HG03039 (cell line): Measurements from ENCODE around the gene SLC50A1.
"Not testable (repeated sequence)": the region's sequence is repeated elsewhere in the genome, so short reads cannot be mapped to it uniquely, and the experiment has no call there.

ENCODE experiments used
- ATAC-seq: cut with Tn5 transposase; IDR thresholded peaks from one replicate; pipeline ENCODE4 v1.9.1; 2021; ENCODE audit warnings: mild to moderate bottlenecking, moderate library complexity; ENCODE audit not compliant: unreplicated experiment

The SLC50A1 gene

DNA sequence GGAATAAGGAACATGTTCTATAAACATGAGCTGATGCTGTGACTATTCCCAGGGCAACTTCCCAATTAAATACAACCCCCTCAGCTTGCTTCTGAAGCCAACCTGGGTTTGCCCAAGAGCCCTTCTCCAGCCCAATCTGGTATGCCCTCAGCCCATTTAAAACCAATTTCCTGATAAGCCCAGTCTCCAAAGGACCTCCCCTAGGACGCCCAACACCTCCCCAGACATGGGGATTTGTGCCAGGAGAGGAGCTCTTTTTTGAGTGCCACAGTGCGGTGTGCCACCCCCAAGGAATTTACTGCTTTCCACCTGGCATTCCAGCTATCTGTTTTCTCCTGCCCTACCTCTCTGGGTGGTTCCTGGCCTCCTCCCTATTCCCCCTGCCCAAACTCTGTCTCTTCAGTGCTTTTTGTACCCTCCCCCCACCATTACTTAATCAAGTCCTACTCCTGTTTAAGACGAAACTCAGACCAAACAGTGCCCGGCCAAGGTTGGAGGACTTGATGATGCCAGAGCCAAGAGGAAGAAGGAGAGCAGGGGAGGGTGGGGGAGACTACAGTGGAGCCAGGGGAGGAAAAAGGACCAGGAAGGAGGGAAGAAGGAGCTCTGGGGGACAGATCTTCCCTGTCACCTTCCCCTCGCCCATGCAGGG, 19.4 kb upstream of the SLC50A1 start:
- no peak for ATAC-seq

GRCh38 chr1:155117610-155118009, 18.0 kb upstream of the SLC50A1 start:
- ATAC-seq, result no peak

DNA sequence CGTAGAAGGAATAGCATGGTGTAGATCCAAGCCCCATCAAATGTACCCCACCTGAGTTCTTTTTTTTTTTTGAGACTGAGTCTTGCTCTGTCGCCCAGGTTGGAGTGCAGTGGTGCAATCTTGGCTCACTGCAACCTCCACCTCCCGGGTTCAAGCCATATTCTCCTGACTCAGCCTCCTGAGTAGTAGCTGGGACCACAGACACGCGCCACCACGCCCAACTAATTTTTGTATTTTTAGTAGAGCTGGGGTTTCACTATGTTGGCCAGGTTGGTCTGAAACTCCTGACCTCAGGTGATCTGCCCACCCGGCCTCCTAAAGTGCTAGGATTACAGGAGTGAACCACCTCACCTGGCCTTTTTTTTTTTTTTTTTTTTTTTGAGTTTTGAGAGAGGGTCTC, 17.6 kb upstream of the SLC50A1 start:
- not testable (repeated sequence) for ATAC-seq

- no peak for ATAC-seq
Observed at GRCh38 chr1:155120253-155120652, 15.4 kb upstream of the SLC50A1 start.

GRCh38 chr1:155121249-155121648, 14.4 kb upstream of the SLC50A1 start:
- ATAC-seq, result no peak

GRCh38 chr1:155122308-155122707, 13.3 kb upstream of the SLC50A1 start:
- ATAC-seq, result no peak

DNA sequence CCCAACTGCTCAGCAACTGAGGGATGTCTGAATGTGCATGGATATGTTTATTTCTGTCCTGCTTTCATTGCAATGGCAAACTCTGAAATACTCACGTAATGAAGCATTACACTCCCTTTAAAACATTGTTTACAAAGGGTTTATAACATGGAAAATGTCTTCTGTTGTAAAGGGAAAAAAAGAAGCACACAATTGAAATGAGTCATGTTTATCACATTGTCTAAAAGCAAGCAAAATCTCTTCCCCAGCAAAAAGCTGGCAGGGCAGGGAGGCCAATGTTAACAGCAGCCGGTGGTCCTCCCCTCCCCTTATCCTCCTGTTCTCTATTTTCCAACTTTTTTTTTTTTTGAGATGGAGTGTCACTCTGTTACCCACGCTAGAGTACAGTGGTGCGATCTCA, 11.9 kb upstream of the SLC50A1 start:
- no peak for ATAC-seq

GRCh38 chr1:155124503-155125463, 10.9 kb upstream of the SLC50A1 start:
- ATAC-seq, result no peak

DNA sequence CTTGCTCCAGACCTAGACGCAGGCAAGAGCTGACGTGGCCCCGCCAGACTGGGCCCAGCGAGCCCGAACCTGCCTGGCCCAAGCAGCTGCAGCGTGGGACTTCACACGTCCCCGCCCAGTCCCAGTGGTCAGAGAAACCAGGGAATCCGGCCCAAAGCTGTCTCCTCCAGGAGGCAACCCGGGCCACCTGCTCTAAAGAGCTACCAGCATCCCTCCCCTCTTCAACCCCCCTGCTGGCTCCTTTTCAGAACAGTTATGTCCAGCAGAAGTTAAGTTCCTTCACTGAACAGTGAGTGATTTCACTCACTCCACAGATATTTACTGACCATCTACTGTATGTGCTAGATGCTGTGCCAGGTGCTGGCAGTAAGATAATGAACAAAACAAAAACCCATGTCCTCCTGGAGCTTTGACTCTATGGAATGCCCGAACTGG, 10.1 kb upstream of the SLC50A1 start:
- ATAC-seq, result no peak

GRCh38 chr1:155125946-155126555, 9.6 kb upstream of the SLC50A1 start:
- ATAC-seq, result no peak

- ATAC-seq, result no peak
Observed at GRCh38 chr1:155126556-155127104, 9.0 kb upstream of the SLC50A1 start.

DNA sequence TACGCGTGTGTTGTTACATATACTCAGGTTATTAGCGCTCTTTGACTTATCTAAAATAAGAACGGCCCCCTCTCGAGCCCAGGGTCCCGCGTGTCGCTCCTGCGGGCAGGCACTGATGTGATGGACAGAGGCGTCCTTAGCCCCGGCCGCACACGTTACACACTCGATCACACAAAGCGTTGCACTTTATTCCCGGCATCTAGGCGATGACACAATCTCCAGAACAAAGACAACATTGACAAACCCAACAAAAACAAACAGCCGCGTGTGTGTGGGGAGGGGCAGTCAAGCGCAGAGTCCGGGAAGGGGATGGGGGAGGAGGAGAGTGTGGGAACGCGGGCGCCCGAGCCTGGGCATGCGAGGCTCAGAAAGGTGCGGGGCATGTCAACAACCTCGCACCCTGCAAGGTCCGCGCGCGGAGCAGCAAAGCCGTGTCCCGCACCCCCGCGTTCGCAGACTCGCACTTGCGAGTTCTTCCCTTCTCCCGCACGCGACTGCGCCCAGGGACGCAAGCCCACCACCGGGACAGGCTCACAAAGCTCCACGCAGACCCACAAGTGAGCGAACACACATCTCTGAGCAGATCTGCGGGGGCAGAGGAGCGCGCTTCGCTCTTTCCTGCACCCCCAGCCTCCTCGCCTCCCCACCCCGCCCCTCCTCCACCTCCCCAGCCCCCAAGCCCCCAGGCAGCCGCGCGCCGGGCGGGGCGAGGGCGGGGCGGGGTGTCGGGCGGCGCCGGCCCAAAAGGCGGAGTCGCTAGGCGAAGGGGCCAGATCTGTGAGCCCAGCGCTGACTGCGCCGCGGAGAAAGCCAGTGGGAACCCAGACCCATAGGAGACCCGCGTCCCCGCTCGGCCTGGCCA, 8.3 kb upstream of the SLC50A1 start, which contains the start of gene EFNA1:
EFNA1 (plus strand) TSS at position 772 of the 862 bp plus-strand sequence. CDS start 102 bp downstream, outside the sequence.
- no peak for ATAC-seq

DNA sequence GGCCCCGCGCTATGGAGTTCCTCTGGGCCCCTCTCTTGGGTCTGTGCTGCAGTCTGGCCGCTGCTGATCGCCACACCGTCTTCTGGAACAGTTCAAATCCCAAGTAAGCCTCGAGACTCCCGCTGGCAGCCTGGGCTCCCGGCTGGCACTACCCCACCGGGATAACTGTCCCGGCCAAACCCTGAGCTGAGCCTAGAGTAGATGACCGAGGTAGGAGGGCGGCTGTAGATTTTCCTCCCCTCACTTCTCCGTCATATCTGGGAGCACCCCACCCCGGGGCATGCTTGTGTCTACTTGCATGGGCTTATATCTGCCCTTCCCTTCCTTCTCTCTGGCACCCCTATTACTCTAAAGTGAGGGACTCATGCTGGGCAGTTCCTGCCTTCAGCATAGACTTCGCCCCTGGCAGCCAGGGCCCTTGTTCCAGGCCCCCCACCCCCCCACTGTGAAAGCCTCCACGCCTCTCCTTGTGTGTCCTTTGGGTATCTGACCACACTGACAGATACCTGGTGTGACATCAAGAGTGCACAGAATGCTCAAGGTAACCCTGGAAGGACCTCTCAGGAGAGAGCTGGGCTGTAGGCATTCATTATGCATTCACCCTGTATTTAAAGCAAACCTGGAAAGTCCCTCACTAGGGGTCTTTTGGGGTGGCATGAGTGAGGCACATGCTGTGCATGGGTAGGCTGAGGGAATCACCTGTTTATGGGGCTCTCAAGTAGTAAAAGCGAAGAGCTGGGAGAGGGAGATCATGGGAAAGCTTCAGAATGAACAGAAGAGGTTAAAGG, 7.5 kb upstream of the SLC50A1 start:
- no peak for ATAC-seq

- no peak for ATAC-seq
Observed at GRCh38 chr1:155128755-155129473, 6.7 kb upstream of the SLC50A1 start.

DNA sequence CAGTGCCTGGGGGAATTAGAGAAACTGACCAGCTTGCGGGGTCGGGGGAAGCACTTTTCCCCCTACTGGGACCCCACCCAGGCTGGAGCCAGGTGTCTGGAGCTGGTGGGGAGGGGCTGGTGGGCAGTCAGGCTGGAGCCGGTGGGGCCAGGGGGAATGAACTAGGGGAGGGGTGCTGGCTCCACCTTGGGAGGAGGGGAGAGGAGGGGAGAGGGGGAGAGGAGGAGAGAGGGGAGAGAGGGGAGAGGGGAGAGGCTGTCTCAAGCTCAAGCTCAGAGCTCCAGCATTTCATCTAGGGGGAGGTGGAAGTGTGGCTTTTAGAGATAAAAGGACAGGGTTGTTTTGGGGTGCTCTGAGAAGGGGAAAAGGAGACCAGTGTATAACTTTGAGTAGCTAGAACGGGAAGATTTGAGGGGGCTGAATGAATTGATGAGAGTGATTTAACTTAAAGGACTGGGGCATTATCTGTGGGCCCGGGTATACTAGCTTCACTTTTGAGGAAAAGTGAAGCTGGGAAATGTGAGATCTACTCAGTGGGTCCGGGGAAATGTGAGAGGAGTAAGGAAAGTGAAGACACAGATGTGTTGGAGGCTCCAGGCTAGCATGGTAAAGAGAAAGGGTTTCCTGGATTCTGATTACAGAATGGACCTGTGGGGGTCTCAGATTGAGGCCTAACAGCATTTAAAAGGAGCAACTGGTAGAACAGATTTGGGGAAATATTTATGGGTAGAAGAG, 5.2 kb upstream of the SLC50A1 start:
- ATAC-seq, result no peak

DNA sequence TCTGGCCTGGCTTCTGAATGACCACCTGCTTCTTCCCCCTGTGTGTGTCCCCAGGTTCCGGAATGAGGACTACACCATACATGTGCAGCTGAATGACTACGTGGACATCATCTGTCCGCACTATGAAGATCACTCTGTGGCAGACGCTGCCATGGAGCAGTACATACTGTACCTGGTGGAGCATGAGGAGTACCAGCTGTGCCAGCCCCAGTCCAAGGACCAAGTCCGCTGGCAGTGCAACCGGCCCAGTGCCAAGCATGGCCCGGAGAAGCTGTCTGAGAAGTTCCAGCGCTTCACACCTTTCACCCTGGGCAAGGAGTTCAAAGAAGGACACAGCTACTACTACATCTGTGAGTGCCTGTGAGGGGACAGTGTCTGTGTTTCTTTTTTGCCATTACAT, 4.4 kb upstream of the SLC50A1 start:
- no peak for ATAC-seq

DNA sequence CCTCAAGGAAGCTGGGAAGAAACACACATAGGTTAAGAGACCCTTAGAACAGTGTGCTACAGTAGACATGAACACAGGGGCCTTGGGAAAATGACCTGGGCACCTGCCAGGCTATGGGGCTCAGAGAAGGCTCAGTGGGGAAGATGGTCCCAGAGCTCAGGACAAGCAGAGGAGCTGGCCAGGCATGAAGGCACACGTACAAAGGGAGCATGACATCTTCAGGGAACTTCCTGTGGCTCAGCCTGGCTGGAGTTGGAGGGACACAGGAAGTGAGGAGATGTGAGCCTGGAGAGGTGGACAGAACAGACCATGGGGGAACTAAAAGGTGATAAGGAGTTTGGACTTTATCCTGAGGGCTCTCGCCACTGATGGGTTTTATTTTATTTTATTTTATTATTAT, 3.8 kb upstream of the SLC50A1 start:
- ATAC-seq, result no peak

- ATAC-seq, result no peak
Observed at GRCh38 chr1:155133799-155134281, 1.8 kb upstream of the SLC50A1 start.
